ENCODE results near the gene HSPBAP1.

The HSPBAP1 gene

GRCh38 chr3:122691195-122691594 lies 102.4 kb downstream of the HSPBAP1 start:
- Histone ChIP-seq H3K4me3 (ENCODE audit: low read length) (no peak overlapping the region), H3K79me2 (ENCODE audit: low read length) (peaks cover 9% of the 10 kb centered on the region; the same call in 1 of the 2 replicates), H3K4me1 (ENCODE audit: low read length) (peaks cover 32% of the 10 kb centered on the region), H3K36me3 (replicated peaks; ENCODE audit: low read depth, low read length) (peaks cover 88% of the 10 kb centered on the region), H3K4me2 (ENCODE audit: low read length) (no peak overlapping the region), H3K9me3 (ENCODE audit: insufficient read depth, low read length) (peaks cover 2% of the 10 kb centered on the region; the same call in 1 of the 2 replicates), H2AFZ (ENCODE audit: low read depth, low read length) (no peak overlapping the region), H4K20me1 (ENCODE audit: insufficient read depth, low read length) (no peaks in the 10 kb centered on the region), H3K9ac (ENCODE audit: low read length) (no peak overlapping the region), H3K27ac (ENCODE audit: low read length) (no peak overlapping the region), H3K27me3 (ENCODE audit: low read depth, low read length) (no peaks in the 10 kb centered on the region)
- no peak for TF ChIP-seq CTCF (IDR thresholded peaks at IDR 0.05; ENCODE audit: low read depth, low read length)

- H3K9ac ChIP-seq (ENCODE audit: low read length), result no peak overlapping the region
- no peak overlapping the region for H3K4me3 ChIP-seq (ENCODE audit: low read length)
- no peaks in the 10 kb centered on the region for H3K9me3 ChIP-seq (ENCODE audit: insufficient read depth, low read length)
- TF ChIP-seq EZH2phosphoT487 (IDR thresholded peaks at IDR 0.05; ENCODE audit: low read depth) (no peak), CTCF (IDR thresholded peaks at IDR 0.05; ENCODE audit: low read depth, low read length) (no peak)
- no peak overlapping the region for H3K27ac ChIP-seq (ENCODE audit: low read length)
- H2AFZ ChIP-seq (ENCODE audit: low read depth, low read length), result no peak overlapping the region
- peaks cover 83% of the 10 kb centered on the region for H3K36me3 ChIP-seq (replicated peaks; ENCODE audit: low read depth, low read length)
- 0 out of 2 replicates have a peak, but pooled peaks cover under 1% of the 10 kb centered on the region for H3K79me2 ChIP-seq (ENCODE audit: low read length)
- H3K4me2 ChIP-seq (ENCODE audit: low read length), result no peak overlapping the region
- peaks cover 21% of the 10 kb centered on the region for H3K4me1 ChIP-seq (ENCODE audit: low read length)
- H3K27me3 ChIP-seq (ENCODE audit: low read depth, low read length), result no peaks in the 10 kb centered on the region
- H4K20me1 ChIP-seq (ENCODE audit: insufficient read depth, low read length), result no peaks in the 10 kb centered on the region
Observed at GRCh38 chr3:122690096-122690495, 103.5 kb downstream of the HSPBAP1 start.

Measured in OCI-LY3 (cell line).